SK-N-SH treated with all-trans-retinoic acid at 6 μM for 48 hours (cell line): ENCODE measurements around the gene P2RX3.

ENCODE experiments used
- ATAC-seq: fragments of 200-7000 bp; cut with Tn5 transposase; 3 replicates; pipeline ENCODE4 v1.9.1; 2020; ENCODE audit warnings: mild to moderate bottlenecking, moderate library complexity
- ARNTL ChIP-seq: fragments of 450-650 bp; formaldehyde crosslinking; IDR thresholded peaks from 2 replicates; pipeline ENCODE4 v1.5.0; 2020; ENCODE audit warnings: low read depth, mild to moderate bottlenecking, moderate library complexity, borderline replicate concordance
- BACH2 ChIP-seq: fragments of 250-450 bp; sonication (Bioruptor Pico); IDR thresholded peaks from 2 replicates; pipeline ENCODE4 v1.9.0; 2021; ENCODE audit warnings: mild to moderate bottlenecking, borderline replicate concordance
- CREB5 ChIP-seq: fragments of 250-450 bp; sonication (Bioruptor Pico); IDR thresholded peaks from 2 replicates; pipeline ENCODE4 v1.5.1; 2020; ENCODE audit warnings: low read depth, mild to moderate bottlenecking, moderate library complexity
- CSDC2 ChIP-seq: fragments of 250-450 bp; sonication (Bioruptor Pico); IDR thresholded peaks from 2 replicates; pipeline ENCODE4 v1.5.0; 2020; ENCODE audit warnings: mild to moderate bottlenecking, moderate library complexity
- GLIS3 ChIP-seq: fragments of 250-450 bp; sonication (Bioruptor Pico); IDR thresholded peaks from 2 replicates; pipeline ENCODE4 v1.5.0; 2020; ENCODE audit warnings: mild to moderate bottlenecking, moderate library complexity
- ISL1 ChIP-seq: fragments of 250-450 bp; sonication (Bioruptor Pico); IDR thresholded peaks from 2 replicates; pipeline ENCODE4 v2.1.2; 2022; ENCODE audit warnings: mild to moderate bottlenecking, moderate library complexity
- PATZ1 ChIP-seq: fragments of 250-450 bp; sonication (Bioruptor Pico); IDR thresholded peaks from 2 replicates; pipeline ENCODE4 v1.8.0; 2020; ENCODE audit warnings: mild to moderate bottlenecking, moderate library complexity, borderline replicate concordance
- POU6F1 ChIP-seq: fragments of 250-450 bp; sonication (Bioruptor Pico); IDR thresholded peaks from 2 replicates; pipeline ENCODE4 v1.8.0; 2021; ENCODE audit warnings: low read depth, mild to moderate bottlenecking, moderate library complexity, borderline replicate concordance
- PPARA ChIP-seq: fragments of 250-450 bp; sonication (Bioruptor Pico); IDR thresholded peaks from 2 replicates; pipeline ENCODE4 v1.5.0; 2020; ENCODE audit warnings: mild to moderate bottlenecking, borderline replicate concordance
- SNAI2 ChIP-seq: fragments of 250-450 bp; sonication (Bioruptor Pico); IDR thresholded peaks from 2 replicates; pipeline ENCODE4 v1.5.0; 2020; ENCODE audit warnings: mild to moderate bottlenecking, moderate library complexity
- TCF4 ChIP-seq: fragments of 250-450 bp; sonication (Bioruptor Pico); IDR thresholded peaks from 2 replicates; pipeline ENCODE4 v1.8.0; 2021; ENCODE audit warnings: mild to moderate bottlenecking, moderate library complexity, borderline replicate concordance
- TSHZ2 ChIP-seq: fragments of 250-450 bp; sonication (Bioruptor Pico); IDR thresholded peaks from 2 replicates; pipeline ENCODE4 v1.5.0; 2020; ENCODE audit warnings: mild to moderate bottlenecking, moderate library complexity
- ZC3H10 ChIP-seq: fragments of 250-450 bp; sonication (Bioruptor Pico); IDR thresholded peaks from 2 replicates; pipeline ENCODE4 v1.5.1; 2021; ENCODE audit warnings: mild to moderate bottlenecking, moderate library complexity
- ZFP3 ChIP-seq: fragments of 250-450 bp; sonication (Bioruptor Pico); IDR thresholded peaks from 2 replicates; pipeline ENCODE4 v1.5.0; 2020; ENCODE audit warnings: mild to moderate bottlenecking, moderate library complexity
- ZFP30 ChIP-seq: fragments of 450-650 bp; formaldehyde crosslinking; IDR thresholded peaks from 2 replicates; pipeline ENCODE4 v1.5.0; 2022; ENCODE audit warnings: mild to moderate bottlenecking, moderate library complexity
- ZNF565 ChIP-seq: fragments of 450-650 bp; formaldehyde crosslinking; conservative IDR thresholded peaks from 2 replicates; pipeline ENCODE4 v1.5.0; 2020; ENCODE audit warnings: low read depth, mild to moderate bottlenecking, moderate library complexity
- ZNF70 ChIP-seq: fragments of 450-650 bp; formaldehyde crosslinking; IDR thresholded peaks from 2 replicates; pipeline ENCODE4 v1.5.0; 2020; ENCODE audit warnings: mild to moderate bottlenecking, moderate library complexity

Gene P2RX3

GRCh38 chr11:57307666-57308270 lies 30.4 kb upstream of the P2RX3 start:
- no peak for TF ChIP-seq SNAI2 (CRISPR knock-in tag)
- TF ChIP-seq ARNTL (CRISPR knock-in tag) = no peak
- TF ChIP-seq ZNF70 (CRISPR knock-in tag) = no peak
- no peak for TF ChIP-seq ZFP3
- TF ChIP-seq TSHZ2 = no peak
- no peak for TF ChIP-seq POU6F1
- no peak for ATAC-seq

- ATAC-seq = no peak
These were observed 29.6 kb upstream of the P2RX3 start for GRCh38 chr11:57308426-57309060.

More at GRCh38 chr11:57308426-57309060, 29.6 kb upstream of the P2RX3 start:
- TF ChIP-seq ZC3H10 (no peak), TSHZ2 (no peak), CREB5 (no peak), PPARA (no peak), ISL1 (CRISPR knock-in tag) (no peak), BACH2 (CRISPR knock-in tag) (no peak), ZFP30 (CRISPR knock-in tag) (no peak), GLIS3 (no peak), TCF4 (no peak), CSDC2 (CRISPR knock-in tag) (no peak), ZNF565 (CRISPR knock-in tag) (no peak), ZFP3 (no peak), SNAI2 (CRISPR knock-in tag) (no peak), PATZ1 (CRISPR knock-in tag) (no peak)
